RWPE1 (cell line): ENCODE data around the gene DDX27.
A peak's percentile ranks its signal among the peaks of the same experiment; 100 is the strongest.

ENCODE experiments used
- CTCF ChIA-PET: fragments of 350-600 bp; sonication (Branson Sonifier 250); formaldehyde crosslinking; extraction: SDS; loops from one replicate; lab custom pipeline; 2021; lab: Yijun Ruan, JAX
- POLR2A ChIA-PET: fragments of 400-600 bp; formaldehyde crosslinking; extraction: SDS; loops from one replicate; lab custom pipeline; 2020; ENCODE audit warnings: antibody characterized with exemption; ENCODE audit not compliant: low non-redundant PET; lab: Yijun Ruan, JAX
- DNase-seq: peaks from one replicate; pipeline ENCODE4 v3.0.0; 2012; ENCODE audit warnings: low spot score
- H3K27ac ChIP-seq: fragments of 450-650 bp; 2 replicates; pipeline ENCODE4 v1.5.1; 2017
- TF ChIP-seq, protein P1 (sequence below): fragments of 450-650 bp; conservative IDR thresholded peaks from 2 replicates; pipeline ENCODE4 v1.5.1; 2017; ENCODE audit warnings: low read depth, mild to moderate bottlenecking

Gene DDX27

DNA sequence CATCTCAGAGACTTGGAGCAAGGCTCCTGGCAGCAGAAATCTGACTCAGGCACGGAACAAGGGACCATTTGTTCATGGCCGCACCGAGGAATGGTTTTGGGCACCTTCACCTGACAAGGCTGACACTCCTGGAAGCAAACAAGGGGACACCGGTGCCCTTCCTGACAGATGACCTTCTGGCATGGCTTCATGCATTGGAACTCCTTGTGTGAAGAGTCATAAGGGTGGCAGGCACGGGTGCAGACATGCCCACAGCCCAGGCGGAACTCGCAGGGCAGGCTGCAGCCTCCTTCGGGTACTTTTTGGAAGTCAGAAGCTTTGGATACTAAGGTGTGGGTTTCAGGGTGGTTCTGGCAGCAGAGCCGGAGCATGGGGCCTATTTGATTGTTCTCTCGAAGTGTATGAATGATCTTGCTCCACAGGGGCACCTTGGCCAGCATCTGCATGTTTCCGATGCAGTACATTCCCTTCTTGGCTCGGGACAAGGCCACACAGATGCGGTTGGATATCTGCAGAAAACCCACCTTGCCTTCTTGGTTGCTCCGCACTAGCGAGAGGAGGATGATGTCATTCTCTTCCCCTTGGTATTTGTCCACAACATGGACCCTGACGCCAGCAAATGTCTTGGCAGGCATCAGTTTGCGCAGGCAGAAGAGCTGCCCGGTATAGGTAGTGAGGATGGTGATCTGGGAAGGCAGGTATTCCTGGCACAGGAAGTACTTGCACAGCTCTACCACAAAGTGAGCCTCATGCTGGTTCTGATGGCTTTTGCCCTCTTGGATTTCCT is 29.9 kb downstream of the DDX27 start:
- no peak for DNase-seq
- TF ChIP-seq, protein P1, sequence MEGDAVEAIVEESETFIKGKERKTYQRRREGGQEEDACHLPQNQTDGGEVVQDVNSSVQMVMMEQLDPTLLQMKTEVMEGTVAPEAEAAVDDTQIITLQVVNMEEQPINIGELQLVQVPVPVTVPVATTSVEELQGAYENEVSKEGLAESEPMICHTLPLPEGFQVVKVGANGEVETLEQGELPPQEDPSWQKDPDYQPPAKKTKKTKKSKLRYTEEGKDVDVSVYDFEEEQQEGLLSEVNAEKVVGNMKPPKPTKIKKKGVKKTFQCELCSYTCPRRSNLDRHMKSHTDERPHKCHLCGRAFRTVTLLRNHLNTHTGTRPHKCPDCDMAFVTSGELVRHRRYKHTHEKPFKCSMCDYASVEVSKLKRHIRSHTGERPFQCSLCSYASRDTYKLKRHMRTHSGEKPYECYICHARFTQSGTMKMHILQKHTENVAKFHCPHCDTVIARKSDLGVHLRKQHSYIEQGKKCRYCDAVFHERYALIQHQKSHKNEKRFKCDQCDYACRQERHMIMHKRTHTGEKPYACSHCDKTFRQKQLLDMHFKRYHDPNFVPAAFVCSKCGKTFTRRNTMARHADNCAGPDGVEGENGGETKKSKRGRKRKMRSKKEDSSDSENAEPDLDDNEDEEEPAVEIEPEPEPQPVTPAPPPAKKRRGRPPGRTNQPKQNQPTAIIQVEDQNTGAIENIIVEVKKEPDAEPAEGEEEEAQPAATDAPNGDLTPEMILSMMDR = no peak
- ChIA-PET CTCF (interaction anchor here (0.6 to 0.7 kb wide), 2 partner anchors 116 to 1586 kb away, joined by 3 to 4 read pairs; no protein-coding TSS in a partner anchor), POLR2A (no interaction called here)
- peak overlapping the region; percentile 49 for H3K27ac ChIP-seq

DNA sequence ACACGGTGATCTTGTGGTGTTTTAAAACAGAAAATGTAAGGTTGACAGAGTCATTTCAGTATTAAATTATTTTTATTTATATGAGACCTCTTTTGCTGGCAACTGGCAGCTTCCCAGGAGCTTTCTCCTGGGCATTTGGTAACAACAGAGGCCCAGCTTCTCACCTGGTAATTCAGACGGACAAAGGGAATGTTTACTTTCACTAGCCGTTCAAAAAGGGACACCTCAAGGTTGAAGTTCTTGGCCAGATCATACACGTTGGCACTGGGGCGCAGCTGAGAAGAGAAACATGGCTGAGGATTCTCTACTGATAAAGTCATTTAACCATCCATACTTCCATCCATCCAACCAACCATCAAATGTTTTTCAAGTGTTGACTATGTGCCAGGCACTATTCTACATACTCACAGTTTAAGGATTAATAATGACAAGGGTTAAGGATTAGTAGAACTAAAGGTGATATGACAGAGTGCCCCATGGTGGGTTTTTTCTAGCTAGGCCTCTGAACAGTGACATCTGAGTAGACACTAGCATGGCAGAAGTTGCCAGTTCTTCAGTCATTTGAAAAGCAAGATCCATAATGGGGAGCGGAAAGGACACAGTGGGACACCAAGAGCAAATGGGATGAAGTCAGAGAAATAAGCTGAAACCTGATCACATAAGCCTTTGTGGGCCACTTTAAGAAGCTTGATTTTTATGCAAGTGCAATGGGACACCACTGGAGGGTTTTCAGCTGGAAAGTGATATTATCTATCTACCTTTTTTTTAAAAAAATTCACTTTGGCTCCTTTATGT is 33.5 kb downstream of the DDX27 start:
- H3K27ac ChIP-seq = no peak overlapping the region
- POLR2A ChIA-PET = interaction anchor here (1.4 kb wide), 1 partner anchor 10 kb away, joined by 3 read pairs; no protein-coding TSS in a partner anchor
- TF ChIP-seq, protein P1 = no peak
- CTCF ChIA-PET = interaction anchor here (0.6 to 1.2 kb wide), 2 partner anchors 18 to 119 kb away, joined by 3 to 5 read pairs; no protein-coding TSS in a partner anchor
- DNase-seq = no peak

DNA sequence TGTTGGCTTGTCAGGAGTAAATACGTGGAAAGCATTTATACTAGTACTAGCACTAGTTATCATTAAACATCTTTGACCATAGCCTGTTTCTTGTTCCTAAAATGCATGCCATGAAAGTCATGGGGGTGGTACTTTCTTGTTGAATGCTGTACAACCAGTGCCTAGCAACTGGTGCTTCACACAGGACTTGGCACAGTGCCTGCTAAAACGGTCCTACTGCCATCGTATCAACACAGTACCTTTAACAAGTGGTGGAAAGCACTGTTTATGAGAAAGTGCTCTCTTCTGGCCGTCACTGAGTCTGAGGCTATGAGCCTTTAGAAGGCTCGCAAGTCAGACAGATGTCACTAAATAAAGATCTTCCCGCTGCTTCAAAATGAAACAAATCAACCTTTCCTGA is 37.0 kb downstream of the DDX27 start:
- no peak overlapping the region for H3K27ac ChIP-seq
- POLR2A ChIA-PET = interaction anchor here (0.6 kb wide), 1 partner anchor 37 kb away, joined by 7 read pairs; the partner anchor contains the start of gene DDX27
- CTCF ChIA-PET = interaction anchor here (0.7 kb wide), 1 partner anchor 11 kb away, joined by 4 read pairs; no protein-coding TSS in a partner anchor
- no peak for DNase-seq
- TF ChIP-seq, protein P1 = no peak

DNA sequence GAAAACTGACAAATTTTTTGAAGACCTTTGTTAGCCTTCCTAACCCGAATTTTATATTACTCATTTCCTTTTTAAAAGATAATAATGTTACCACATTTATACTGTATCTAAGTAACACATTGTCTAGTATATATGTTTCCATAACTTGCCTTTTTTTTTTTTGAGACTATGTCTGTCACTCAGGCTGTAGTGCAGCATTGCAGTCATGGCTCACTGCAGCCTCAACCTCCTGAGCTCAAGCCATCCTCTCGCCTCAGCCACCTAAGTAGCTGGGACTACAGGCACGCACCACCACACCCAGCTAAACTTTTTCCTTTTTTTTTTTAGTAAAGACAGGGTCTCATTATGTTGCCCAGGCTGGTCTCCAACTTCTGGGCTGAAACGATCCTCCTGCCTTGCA is 40.1 kb downstream of the DDX27 start:
- DNase-seq = no peak
- H3K27ac ChIP-seq = no peak overlapping the region
- ChIA-PET CTCF (interaction anchor here (0.6 to 0.7 kb wide), 3 partner anchors 13 to 252 kb away, joined by 3 to 7 read pairs (median 4); no protein-coding TSS in a partner anchor), POLR2A (no interaction called here)
- TF ChIP-seq, protein P1 = no peak

DNA sequence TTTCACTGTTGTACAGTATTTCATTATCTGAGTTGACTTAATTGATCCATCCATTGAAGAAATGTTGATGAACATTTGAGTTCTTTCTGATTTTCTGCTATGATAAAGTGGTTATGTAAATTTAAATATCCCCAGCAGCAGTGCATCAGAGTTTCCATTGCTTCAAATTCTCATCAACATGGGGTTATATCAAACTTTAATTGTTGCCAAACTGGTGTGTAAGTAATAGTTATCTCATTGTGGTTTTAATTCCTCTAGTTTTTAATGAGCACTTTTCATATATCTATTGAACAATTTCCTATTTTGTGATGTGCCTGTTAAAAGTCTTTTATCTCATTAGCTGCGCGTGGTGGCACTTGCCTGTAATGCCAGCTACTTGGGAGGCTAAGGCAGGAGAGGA is 40.6 kb downstream of the DDX27 start:
- TF ChIP-seq, protein P1 = no peak
- no peak for DNase-seq
- CTCF ChIA-PET = no interaction called here
- POLR2A ChIA-PET = no interaction called here
- no peak overlapping the region for H3K27ac ChIP-seq

DNA sequence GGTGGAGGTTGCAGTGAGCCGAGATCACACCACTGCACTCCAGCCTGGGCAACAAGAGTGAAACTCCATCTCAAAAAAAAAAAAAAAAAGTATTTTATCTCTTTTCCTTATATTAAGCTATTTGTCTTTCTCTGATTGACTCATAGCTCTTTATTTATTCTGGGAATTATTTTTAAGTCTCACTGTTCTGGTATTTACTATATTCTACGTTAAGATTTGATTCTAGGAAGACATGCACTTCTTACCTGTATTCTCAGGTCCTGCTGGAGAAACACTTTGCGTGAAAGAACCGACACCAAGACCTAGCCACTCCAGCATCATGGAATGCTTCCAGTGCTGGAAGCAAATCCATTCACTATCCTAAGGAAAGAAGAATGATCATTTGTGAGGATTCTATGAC is 41.0 kb downstream of the DDX27 start:
- CTCF ChIA-PET = no interaction called here
- H3K27ac ChIP-seq = no peak overlapping the region
- POLR2A ChIA-PET = no interaction called here
- TF ChIP-seq, protein P1 = no peak
- no peak for DNase-seq
